Endothelial cell of umbilical vein (primary cell): ENCODE data around the gene SVIP. TPM values are rescaled to one million over a fixed set of nuclear protein-coding genes. Genes with fewer than 3 reads are reported as not detected.

Source experiments
- BruUV-seq: library from RNA; stranded (reverse); fragments of 400-500 nt; replicated peaks from 2 replicates; lab custom pipeline; 2021; lab: Mats Ljungman, UMichigan
- CTCF ChIA-PET: fragments of 300-600, 350-600 bp; sonication (Branson Sonifier 250); formaldehyde crosslinking; loops from one replicate; lab custom pipeline; 2021; ENCODE audit warnings: antibody characterized with exemption, inconsistent platforms; lab: Charles Lee
- POLR2A ChIA-PET: fragments of 300-600, 350-600 bp; sonication (Branson Sonifier 250); formaldehyde crosslinking; loops from one replicate; lab custom pipeline; 2021; ENCODE audit warnings: antibody characterized with exemption, inconsistent platforms; lab: Charles Lee
- DNase-seq: peaks from one replicate; pipeline ENCODE4 v3.0.0-alpha.2; 2011; ENCODE audit warnings: low read depth, low spot score
- FAIRE-seq: peaks from 2 replicates; lab custom pipeline; 2011; peaks lifted over from hg19 to GRCh38; lab: Jason Lieb, UNC
- H2AFZ ChIP-seq: 2 replicates; pipeline ENCODE4 v1.6.0; 2012; ENCODE audit warnings: low read depth, low read length, control low read depth, inconsistent platforms
- H3K27ac ChIP-seq: 2 replicates; pipeline ENCODE4 v1.5.1; 2011; ENCODE audit warnings: low read depth, mild to moderate bottlenecking, control low read depth, low read length, moderate library complexity; ENCODE audit not compliant: insufficient read depth
- H3K27me3 ChIP-seq, 2 experiments: 2 replicates each; pipeline versions ENCODE4 v1.6.0 to v1.6.1; 2011; ENCODE audit warnings: low read length in 2 of 2, mixed read lengths in 1 of 2; ENCODE audit not compliant: control insufficient read depth in 2 of 2, insufficient read depth in 2 of 2
- H3K36me3 ChIP-seq, 2 experiments: 2 replicates in 1 of 2; 3 replicates in 1 of 2; pipeline ENCODE4 v1.5.1; 2011; ENCODE audit warnings: low read length in 2 of 2, mild to moderate bottlenecking in 1 of 2, moderate library complexity in 1 of 2; ENCODE audit not compliant: control insufficient read depth in 2 of 2, insufficient read depth in 2 of 2; ENCODE audit errors: extremely low read depth in 1 of 2
- H3K4me1 ChIP-seq: 3 replicates; pipeline ENCODE4 v1.5.1; 2011; ENCODE audit warnings: mild to moderate bottlenecking, low read length; ENCODE audit not compliant: control insufficient read depth, insufficient read depth; ENCODE audit errors: extremely low read depth
- H3K4me2 ChIP-seq: 2 replicates; pipeline ENCODE4 v1.6.1; 2011; ENCODE audit warnings: low read length, control low read depth, mixed read lengths; ENCODE audit not compliant: insufficient read depth
- H3K4me3 ChIP-seq, 3 experiments: fragments of 200-600 bp in 1 of 3; sonication (generic), shearing (Covaris generic) in 1 of 3; replicated peaks in 1 of 3; 2 replicates each; pipeline ENCODE4 v1.5.1; 2011 to 2016; ENCODE audit warnings: control low read depth in 3 of 3, low read length in 3 of 3, mild to moderate bottlenecking in 2 of 3, inconsistent platforms in 1 of 3, low read depth in 1 of 3, moderate library complexity in 1 of 3; ENCODE audit not compliant: insufficient read depth in 1 of 3
- H3K79me2 ChIP-seq: 2 replicates; pipeline ENCODE4 v1.6.0; 2012; ENCODE audit warnings: low read length, inconsistent platforms; ENCODE audit not compliant: control insufficient read depth, insufficient read depth
- H3K9ac ChIP-seq: replicated peaks from 2 replicates; pipeline ENCODE3; 2011; ENCODE audit warnings: low read length, control low read depth; ENCODE audit not compliant: insufficient read depth; ENCODE audit errors: extremely low read depth
- H3K9me1 ChIP-seq: replicated peaks from 3 replicates; pipeline ENCODE4 v1.6.0; 2011; ENCODE audit warnings: mild to moderate bottlenecking, low read length; ENCODE audit not compliant: control insufficient read depth, insufficient read depth; ENCODE audit errors: extremely low read depth
- H3K9me3 ChIP-seq: replicated peaks from 2 replicates; pipeline ENCODE4 v1.5.1; 2012; ENCODE audit warnings: low read length, inconsistent platforms; ENCODE audit not compliant: control insufficient read depth, insufficient read depth
- H4K20me1 ChIP-seq: replicated peaks from 2 replicates; pipeline ENCODE3; 2011; ENCODE audit warnings: mild to moderate bottlenecking, low read length; ENCODE audit not compliant: control insufficient read depth, insufficient read depth; ENCODE audit errors: extremely low read depth
- JUN ChIP-seq: IDR thresholded peaks from 2 replicates; pipeline ENCODE4 v1.6.1; 2011; ENCODE audit warnings: borderline replicate concordance, low read depth; ENCODE audit not compliant: insufficient read length, insufficient read depth
- MAX ChIP-seq: IDR thresholded peaks from 2 replicates; pipeline ENCODE4 v1.6.1; 2011; ENCODE audit not compliant: insufficient read depth, insufficient read length
- MYC ChIP-seq: IDR thresholded peaks from one replicate; pipeline ENCODE4 v1.6.1; 2011; ENCODE audit warnings: mild to moderate bottlenecking, low read depth, low read length
- dilution Hi-C: fragments of 300-500 bp; cut with MboI; formaldehyde crosslinking; loops from one replicate; pipeline ENCODE4 v1.15.0; 2019; ENCODE audit warnings: low sequenced_read_pairs; ENCODE audit not compliant: extremely low pct_ligation_motif_present
- intact Hi-C: fragments of 100-400 bp; cut with micrococcal nuclease; formaldehyde crosslinking; loops from one replicate; pipeline ENCODE4 v1.10.0; 2022
- polyA plus RNA-seq, 4 experiments: library from polyadenylated mRNA; depleted of rRNA in 3 of 4; stranded (reverse) in 3 of 4; unstranded in 1 of 4; fragments of >200 nt; gene quantifications; 2 replicates each; pipeline versions ENCODE4 v1.2.1 to v1.2.3, GENCODE V29; 2011 to 2012; ENCODE audit warnings: missing spikeins in 1 of 4
- total RNA-seq: library from RNA; stranded (reverse); gene quantifications from 2 replicates; pipeline ENCODE4 v1.2.3, GENCODE V29; 2021
- TF ChIP-seq, protein P1 (sequence below), 2 donors: IDR thresholded peaks; 1 replicate in 1 of 2; 2 replicates in 1 of 2; pipeline ENCODE4 v1.5.1; 2011; ENCODE audit warnings: low read length in 2 of 2, mild to moderate bottlenecking in 2 of 2, moderate library complexity in 2 of 2, control low read depth in 1 of 2, inconsistent platforms in 1 of 2, low read depth in 1 of 2; ENCODE audit not compliant: insufficient read depth in 1 of 2; ENCODE audit errors: extremely low read depth in 1 of 2

Gene SVIP
- total and polyA plus RNA-seq, 2 donors (not counting 3 experiments of a cell fraction or from before 2014, with no cell fraction given): 4.6 to 69.5 TPM

GRCh38 chr11:22787551-22788162 lies 41.9 kb downstream of the SVIP start:
- Histone ChIP-seq H3K9me1 (no peaks in the 10 kb centered on the region), H3K4me1 (peaks cover 34% of the 10 kb centered on the region), H3K4me3 (no peak overlapping the region), H3K4me2 (no peak overlapping the region), H4K20me1 (no peaks in the 10 kb centered on the region), H3K36me3 (no peaks in the 10 kb centered on the region), H3K79me2 (no peaks in the 10 kb centered on the region), H3K9ac (no peak overlapping the region), H3K9me3 (no peaks in the 10 kb centered on the region), H2AFZ (no peak overlapping the region), H3K27me3 (no peaks in the 10 kb centered on the region), H3K27ac (no peak overlapping the region)
- intact Hi-C loops (loop anchor here (1.0 to 5.0 kb wide), 5 partner anchors 247 to 615 kb away; no protein-coding TSS in a partner anchor), dilution Hi-C loops (no loop called here)
- DNase-seq (peak; percentile 61), FAIRE-seq (peak; percentile 77)
- no TSS peak for BruUV-seq
- TF ChIP-seq MYC: no peak
- TF ChIP-seq, protein P1, sequence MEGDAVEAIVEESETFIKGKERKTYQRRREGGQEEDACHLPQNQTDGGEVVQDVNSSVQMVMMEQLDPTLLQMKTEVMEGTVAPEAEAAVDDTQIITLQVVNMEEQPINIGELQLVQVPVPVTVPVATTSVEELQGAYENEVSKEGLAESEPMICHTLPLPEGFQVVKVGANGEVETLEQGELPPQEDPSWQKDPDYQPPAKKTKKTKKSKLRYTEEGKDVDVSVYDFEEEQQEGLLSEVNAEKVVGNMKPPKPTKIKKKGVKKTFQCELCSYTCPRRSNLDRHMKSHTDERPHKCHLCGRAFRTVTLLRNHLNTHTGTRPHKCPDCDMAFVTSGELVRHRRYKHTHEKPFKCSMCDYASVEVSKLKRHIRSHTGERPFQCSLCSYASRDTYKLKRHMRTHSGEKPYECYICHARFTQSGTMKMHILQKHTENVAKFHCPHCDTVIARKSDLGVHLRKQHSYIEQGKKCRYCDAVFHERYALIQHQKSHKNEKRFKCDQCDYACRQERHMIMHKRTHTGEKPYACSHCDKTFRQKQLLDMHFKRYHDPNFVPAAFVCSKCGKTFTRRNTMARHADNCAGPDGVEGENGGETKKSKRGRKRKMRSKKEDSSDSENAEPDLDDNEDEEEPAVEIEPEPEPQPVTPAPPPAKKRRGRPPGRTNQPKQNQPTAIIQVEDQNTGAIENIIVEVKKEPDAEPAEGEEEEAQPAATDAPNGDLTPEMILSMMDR (IDR thresholded peaks at IDR 0.05; ENCODE audit: extremely low read depth in 1 of 2, insufficient read depth in 1 of 2, low read depth in 1 of 2, low read length in 2 of 2): peak; percentile 52 to 53
- no peak for TF ChIP-seq JUN
- TF ChIP-seq MAX: no peak
- POLR2A ChIA-PET: interaction anchor here (1.3 kb wide), 1 partner anchor 42 kb away, joined by 3 read pairs; the partner anchor contains the start of gene SVIP
- CTCF ChIA-PET: interaction anchor here (0.7 to 5.1 kb wide), 63 partner anchors 8 to 543 kb away, joined by 3 to 86 read pairs (median 4); partner anchors contain the start of genes FANCF, GAS2 and SVIP
